GM18505 (cell line): ENCODE results near the gene EIF2AK2.
A peak's percentile ranks its signal among the peaks of the same experiment; 100 is the strongest.
"Not testable (repeated sequence)": the region's sequence is repeated elsewhere in the genome, so short reads cannot be mapped to it uniquely, and the experiment has no call there.

Experiments
- ATAC-seq: cut with Tn5 transposase; IDR thresholded peaks from one replicate; pipeline ENCODE4 v1.9.1; 2021; ENCODE audit not compliant: unreplicated experiment
- POLR2A ChIP-seq: IDR thresholded peaks from 4 replicates; pipeline ENCODE4 v1.6.1; 2011; ENCODE audit warnings: borderline replicate concordance; ENCODE audit not compliant: insufficient read depth, insufficient read length; ENCODE audit errors: extremely low read depth

Gene EIF2AK2

DNA sequence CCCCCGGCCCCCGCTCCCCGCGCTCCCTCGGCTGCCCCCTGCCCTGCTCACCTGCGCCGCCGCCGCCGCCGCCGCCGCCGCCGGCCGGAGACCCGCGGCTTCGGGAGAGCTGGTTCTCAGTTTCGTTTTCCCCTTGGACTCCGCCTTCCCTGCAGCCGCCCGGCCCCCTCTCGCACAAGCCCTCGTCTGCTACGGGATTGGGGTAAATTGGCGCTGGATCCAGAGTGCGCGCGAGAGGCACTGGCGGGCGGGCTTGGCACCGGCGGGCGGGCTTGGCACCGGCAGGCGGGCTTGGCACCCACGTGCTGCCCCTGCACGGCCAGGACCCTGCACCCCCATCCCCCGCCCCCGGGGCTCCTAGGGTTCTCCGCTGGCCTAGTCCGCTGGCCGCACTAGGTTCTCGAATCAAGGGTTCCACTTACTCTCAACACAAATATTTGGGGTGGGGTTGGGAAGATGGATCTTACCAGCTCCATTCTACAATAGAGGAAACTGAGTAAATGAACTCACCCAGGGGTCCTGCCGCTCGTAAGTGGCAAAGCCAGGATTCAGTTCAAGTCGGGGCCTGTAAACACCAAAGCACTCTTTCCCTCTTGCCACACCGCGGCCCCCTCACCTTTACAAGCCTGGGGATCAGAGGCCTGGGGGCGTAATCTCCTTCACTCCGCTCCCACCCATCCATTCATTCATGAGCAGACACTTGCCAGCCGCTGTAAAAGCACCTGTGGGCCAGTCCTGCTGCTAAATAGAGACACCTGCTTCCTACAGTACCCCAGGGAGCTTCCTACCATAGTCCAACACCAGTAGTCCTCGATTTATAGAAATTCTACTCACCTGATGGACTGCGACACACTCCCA lies at the start of gene EIF2AK2:
TSS of gene EIF2AK2 (minus strand) at position 124 of the 858 bp plus-strand sequence. CDS start 9,174 bp downstream, outside the sequence.
- peak; percentile 72 for TF ChIP-seq POLR2A
- peak; percentile 82 for ATAC-seq

DNA sequence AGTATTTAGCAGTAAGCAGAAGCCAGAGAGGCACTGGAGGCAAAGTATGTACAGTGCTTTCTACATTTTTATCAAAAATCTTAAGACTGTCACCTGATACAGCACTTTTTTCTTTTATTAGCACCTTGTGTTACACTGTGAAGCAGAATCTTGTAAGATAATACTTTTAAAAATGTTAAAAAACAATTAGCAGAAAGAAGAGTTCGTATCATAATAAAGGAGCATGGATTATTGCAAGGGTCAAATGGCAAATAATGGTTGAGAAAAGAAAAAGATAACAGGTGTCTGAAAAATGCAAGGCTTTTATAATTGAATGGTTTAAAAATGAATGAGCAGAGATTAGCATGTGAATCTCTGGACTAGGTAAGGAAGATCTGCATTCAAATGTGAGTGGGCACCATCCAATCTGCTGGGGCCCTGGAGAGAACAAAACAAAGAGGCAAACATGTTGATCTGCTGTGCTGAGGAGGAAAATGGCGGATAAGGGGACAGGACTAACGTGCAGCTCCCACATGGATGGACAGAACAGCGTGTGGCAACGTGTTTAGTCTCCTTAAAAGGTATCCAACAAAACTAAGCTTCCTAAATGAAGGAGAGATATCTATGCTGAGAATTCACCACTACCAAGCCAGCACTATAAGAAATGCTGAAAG lies 49.0 kb upstream of the EIF2AK2 start:
- no peak for TF ChIP-seq POLR2A
- no peak for ATAC-seq

DNA sequence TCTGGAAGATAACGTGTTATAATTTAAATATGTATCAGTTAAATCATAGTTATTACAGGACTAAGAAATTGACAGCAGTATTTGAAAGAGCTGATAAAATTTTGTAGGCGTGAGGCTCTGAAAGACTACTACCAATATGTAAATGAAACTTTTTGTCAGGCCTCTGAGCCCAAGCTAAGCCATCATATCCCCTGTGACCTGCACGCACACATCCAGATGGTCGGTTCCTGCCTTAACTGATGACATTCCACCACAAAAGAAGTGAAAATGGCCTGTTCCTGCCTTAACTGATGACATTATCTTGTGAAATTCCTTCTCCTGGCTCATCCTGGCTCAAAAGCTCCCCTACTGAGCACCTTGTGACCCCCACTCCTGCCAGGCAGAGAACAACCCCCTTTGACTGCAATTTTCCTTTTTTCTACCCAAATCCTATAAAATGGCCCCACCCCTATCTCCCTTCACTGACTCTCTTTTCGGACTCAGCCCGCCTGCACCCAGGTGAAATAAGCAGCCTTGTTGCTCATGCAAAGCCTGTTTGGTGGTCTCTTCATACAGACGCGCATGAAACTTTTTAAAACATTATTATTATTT lies 48.4 kb upstream of the EIF2AK2 start:
- not testable (repeated sequence) for ATAC-seq

DNA sequence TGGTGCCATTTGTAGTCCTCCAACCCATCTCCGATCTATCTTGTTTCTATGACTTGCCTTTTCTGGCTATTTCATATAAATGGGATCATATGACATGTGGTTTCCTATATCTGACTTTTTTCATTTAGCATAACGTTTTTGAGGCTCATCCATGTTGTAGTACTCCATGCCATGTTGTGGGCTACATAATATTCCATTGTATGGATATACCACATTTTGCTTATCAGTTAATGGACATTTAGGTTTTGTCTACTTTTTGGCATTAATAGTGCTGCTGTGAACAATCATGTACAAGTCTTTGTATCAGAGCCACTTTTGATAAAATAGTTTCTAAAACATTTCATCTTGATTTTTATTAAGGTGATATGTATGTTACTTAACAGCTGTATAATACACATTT lies 46.9 kb upstream of the EIF2AK2 start:
- TF ChIP-seq POLR2A, result no peak
- no peak for ATAC-seq

DNA sequence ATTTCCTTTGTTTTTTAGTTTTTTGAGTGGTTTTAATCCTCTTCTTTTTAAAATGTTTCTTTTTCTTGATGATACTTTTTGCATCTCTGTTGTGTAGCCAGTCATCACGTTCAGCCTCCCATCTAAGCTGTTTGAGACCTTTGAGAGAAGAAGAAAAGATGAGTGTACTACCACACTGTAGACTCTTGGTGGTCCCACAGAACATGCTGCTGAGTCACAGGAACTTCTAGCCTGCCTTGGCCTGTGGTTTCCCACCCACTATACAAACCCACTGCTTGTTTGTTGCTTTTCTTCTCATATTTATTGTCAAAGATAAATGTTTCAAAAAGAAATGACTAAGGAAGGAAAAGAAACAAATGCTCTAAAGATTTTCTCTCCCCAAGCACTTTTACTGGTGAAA lies 45.0 kb upstream of the EIF2AK2 start:
- ATAC-seq, result no peak
- TF ChIP-seq POLR2A, result no peak

DNA sequence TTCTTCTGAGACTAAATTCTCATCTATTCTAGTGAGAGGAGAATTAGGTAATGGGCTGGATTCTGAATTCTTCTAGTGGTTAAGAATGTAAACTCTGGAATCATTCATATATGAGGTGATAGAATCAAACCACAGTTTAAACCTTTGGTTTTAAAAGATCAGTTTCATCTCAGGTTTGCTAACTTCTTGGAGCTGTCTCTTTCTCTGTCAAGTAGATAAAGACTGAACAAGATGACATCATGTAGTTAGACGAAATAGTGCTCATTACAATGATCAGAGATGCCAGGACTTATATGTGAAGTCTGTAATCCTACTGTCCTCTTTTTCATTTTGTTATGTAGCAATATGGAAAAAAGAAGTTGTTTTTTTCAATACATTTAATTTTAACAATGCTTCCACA lies 44.4 kb upstream of the EIF2AK2 start:
- no peak for TF ChIP-seq POLR2A
- no peak for ATAC-seq

DNA sequence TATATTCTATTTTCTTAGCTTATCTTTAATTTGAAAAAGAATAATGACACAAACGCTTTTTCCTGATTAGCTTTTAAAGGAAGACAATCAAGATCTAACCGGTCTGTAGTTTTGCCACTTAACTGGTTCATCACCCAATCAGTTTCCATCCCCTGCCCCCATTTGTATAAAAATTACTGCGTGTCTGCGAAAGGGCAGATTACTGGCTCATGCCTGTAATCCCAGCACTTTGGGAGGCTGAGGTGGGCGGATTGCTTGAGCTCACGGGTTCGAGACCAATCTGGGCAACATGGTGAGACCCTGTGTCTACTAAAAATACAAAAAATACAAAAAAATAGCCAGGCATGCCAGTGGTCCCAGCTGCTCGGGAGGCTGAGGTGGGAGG lies 41.9 kb upstream of the EIF2AK2 start:
- TF ChIP-seq POLR2A, result no peak
- ATAC-seq, result no peak

DNA sequence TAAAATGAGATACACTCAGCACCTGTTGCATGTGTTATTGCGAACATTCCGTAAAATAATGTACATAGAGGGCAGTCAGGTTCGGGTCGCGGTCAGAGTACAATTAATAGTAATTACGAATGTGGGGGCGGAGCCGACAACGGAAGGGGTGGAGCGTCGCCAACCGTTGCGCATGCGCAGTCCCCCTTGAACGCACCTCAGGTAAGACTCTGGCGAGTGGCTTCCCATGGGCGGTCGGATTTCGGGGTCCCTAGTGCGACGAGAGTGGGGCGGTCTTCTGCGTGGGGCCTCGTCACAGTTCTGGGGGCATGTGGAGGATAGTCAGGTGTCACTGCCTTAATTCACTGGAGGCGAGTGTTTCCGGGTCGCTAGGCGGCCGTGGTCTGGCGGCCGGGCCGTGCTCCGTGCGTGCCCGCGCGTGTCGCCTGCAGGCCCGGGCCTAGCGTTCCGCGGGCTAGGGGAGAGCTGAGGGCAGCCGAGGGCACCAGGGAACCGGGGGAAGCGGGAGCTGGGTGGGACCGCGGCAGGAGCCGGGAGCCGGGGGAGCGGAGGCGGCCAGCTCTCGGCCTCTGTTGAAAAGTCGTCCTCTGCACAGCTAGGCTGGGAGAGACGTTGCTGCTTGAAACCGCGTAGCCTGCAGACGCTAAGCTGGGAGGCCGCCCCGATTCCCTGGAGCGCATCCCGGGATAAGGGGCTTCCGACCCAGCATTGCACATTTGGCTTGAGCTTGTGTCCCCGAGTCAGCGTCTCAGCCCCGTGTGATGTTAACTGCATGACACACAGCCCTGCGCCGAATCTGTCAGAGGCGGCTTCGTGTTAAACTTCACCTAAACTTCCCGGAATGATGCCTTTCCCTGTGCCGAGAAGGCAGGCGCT lies 39.8 kb upstream of the EIF2AK2 start, which contains the start of gene CEBPZOS:
TSS of gene CEBPZOS (plus strand) at position 177 of the 876 bp plus-strand sequence. CDS start 3,209 bp downstream, outside the sequence.
- ATAC-seq, result peak; percentile 80
- peak; percentile 83 for TF ChIP-seq POLR2A

DNA sequence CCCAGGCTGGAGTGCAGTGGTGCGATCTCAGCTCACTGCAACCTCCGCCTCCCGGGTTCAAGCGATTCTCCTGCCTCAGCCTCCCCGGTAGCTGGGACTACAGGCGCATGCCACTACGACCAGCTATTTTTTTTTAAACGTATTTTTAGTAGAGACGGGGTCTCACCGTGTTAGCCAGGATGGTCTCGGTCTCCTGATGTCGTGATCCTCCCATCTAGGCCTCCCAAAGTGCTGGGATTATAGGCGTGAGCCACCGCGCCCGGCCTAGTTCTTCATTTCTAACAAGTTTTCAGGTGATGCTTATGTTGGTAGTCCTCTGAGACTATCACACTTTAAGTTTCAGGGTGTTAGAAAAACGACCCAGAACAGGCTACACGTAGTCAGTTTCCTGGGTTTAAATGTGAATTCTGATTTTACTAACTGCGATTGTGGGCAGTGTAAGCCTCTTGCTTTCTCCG lies 39.1 kb upstream of the EIF2AK2 start:
- ATAC-seq, result not testable (repeated sequence)

DNA sequence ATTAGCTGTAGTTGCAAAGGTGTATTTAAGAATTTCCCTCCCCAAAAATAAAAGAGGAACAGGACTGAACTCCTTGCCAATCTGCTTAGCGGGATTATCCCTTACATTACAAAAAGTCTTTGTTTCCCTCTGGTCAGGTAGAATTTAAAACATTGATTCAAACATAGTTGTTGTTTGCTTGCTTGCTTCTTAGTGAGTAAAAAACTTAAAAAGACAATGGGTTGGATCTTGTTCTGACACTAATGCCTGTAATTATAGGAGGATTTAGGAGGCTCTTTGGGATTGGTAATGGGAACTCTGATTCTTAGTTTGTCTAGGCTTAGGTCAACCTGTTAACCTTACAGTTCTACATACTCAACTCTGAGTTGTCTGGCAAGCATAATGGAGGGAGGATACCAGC lies 35.8 kb upstream of the EIF2AK2 start:
- TF ChIP-seq POLR2A, result no peak
- no peak for ATAC-seq

DNA sequence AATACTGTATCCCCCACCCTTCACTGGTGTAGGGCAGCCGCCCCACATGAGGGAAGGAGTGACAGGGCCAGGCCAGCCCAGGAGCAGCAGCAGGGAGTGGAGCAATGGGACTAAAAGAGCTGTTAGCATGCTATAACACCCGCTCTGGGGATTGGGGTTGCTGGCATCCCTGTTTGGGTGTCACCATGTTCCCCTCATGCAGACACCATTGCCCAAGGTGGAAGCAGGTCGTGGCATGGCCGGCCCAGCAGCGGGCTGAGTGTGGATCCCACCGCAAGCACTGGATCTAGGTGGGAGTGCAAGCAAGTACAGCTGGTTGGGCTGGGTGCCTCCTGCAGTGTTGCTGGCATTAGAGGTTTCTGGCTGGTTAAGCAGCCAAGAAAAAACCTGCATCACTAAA lies 35.0 kb upstream of the EIF2AK2 start:
- no peak for TF ChIP-seq POLR2A

DNA sequence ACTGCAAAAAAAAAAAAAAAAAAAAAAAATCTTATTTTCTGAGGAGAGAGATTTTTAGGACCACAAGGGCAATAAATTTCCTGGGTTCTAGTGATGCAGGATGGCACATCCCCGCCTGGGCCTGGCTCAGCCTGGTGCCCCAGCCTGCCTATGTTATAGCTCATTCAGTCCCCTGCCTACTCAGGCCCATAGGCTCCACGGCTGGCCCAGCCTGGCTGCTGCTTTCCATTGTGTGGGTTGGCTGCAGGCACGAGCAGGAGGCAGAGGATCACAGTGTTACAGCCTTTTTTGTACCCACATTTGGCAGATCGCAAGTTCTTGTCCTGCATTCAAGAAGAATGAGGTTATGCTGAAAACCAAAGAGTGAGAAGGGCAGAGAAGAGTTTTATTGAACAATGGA lies 34.5 kb upstream of the EIF2AK2 start:
- TF ChIP-seq POLR2A, result no peak
- no peak for ATAC-seq

More for the DNA sequence above, 35.0 kb upstream of the EIF2AK2 start:
- no peak for ATAC-seq

DNA sequence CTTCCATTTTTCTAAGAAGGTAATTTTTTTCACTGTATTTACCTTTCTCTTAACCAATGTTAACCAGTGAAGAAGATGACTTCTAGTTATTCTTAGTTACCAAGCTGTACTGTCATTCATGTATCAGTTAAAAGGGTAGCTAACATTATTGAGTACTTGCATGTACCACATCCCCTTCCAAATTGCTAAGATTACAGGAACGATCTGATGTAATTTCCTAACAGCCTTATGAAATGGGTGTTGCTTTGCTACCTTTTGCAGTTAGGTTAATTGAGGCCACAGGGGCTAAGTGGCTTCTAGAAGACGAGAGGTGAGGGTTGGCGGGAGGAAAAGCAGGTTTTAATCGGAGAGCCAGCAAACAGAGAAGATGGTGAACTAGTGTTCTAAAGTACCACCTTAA lies 33.5 kb upstream of the EIF2AK2 start:
- ATAC-seq, result no peak
- no peak for TF ChIP-seq POLR2A
